HEK293T (cell line): ENCODE data around the gene PLEKHH1.

ENCODE experiments used
- L3MBTL2 ChIP-seq: fragments of 450-650 bp; conservative IDR thresholded peaks from 2 replicates; pipeline ENCODE4 v1.6.1; 2016; ENCODE audit warnings: mild to moderate bottlenecking
- PKNOX1 ChIP-seq: fragments of 450-650 bp; IDR thresholded peaks from 2 replicates; pipeline ENCODE4 v1.6.1; 2016
- SP1 ChIP-seq: fragments of 450-650 bp; IDR thresholded peaks from 2 replicates; pipeline ENCODE4 v1.6.1; 2017
- ZNF384 ChIP-seq: fragments of 450-650 bp; IDR thresholded peaks from 2 replicates; pipeline ENCODE4 v1.6.1; 2016

GRCh38 chr14:67491741-67492507 lies 41.2 kb upstream of the PLEKHH1 start:
- no peak for TF ChIP-seq SP1
- no peak for TF ChIP-seq ZNF384
- no peak for TF ChIP-seq L3MBTL2
- TF ChIP-seq PKNOX1: no peak
